ENCODE results near the gene ERBB2. TPM values are rescaled to one million over a fixed set of nuclear protein-coding genes. Genes with fewer than 3 reads are reported as not detected.
"Not testable (repeated sequence)": the region's sequence is repeated elsewhere in the genome, so short reads cannot be mapped to it uniquely, and the experiment has no call there.

Gene ERBB2
- total RNA-seq, 2 experiments from 2014 or later, result 2.4 to 4.6 TPM

DNA sequence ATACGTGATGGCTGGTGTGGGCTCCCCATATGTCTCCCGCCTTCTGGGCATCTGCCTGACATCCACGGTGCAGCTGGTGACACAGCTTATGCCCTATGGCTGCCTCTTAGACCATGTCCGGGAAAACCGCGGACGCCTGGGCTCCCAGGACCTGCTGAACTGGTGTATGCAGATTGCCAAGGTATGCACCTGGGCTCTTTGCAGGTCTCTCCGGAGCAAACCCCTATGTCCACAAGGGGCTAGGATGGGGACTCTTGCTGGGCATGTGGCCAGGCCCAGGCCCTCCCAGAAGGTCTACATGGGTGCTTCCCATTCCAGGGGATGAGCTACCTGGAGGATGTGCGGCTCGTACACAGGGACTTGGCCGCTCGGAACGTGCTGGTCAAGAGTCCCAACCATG, 24.9 kb downstream of the ERBB2 start:
- TF ChIP-seq, protein P1, sequence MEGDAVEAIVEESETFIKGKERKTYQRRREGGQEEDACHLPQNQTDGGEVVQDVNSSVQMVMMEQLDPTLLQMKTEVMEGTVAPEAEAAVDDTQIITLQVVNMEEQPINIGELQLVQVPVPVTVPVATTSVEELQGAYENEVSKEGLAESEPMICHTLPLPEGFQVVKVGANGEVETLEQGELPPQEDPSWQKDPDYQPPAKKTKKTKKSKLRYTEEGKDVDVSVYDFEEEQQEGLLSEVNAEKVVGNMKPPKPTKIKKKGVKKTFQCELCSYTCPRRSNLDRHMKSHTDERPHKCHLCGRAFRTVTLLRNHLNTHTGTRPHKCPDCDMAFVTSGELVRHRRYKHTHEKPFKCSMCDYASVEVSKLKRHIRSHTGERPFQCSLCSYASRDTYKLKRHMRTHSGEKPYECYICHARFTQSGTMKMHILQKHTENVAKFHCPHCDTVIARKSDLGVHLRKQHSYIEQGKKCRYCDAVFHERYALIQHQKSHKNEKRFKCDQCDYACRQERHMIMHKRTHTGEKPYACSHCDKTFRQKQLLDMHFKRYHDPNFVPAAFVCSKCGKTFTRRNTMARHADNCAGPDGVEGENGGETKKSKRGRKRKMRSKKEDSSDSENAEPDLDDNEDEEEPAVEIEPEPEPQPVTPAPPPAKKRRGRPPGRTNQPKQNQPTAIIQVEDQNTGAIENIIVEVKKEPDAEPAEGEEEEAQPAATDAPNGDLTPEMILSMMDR (IDR thresholded peaks at IDR 0.05), result no peak

DNA sequence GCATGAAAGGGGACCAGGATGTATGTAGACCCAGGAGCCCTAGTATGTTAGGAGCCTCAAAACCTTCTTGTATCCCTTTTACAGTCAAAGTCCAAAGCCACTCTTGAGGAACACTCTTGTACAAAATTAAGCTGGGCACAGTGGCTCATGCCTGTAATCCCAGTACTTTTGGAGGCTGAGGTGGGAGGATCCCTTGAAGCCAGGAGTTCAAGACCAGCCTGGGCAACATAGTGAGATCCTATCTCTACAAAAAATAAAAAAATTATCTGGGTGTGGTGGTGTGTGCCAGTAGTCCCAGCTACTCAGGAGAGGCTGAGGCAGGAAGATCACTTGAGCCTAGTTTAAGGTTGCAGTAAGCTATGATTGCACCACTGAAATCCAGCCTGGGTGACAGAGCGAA, 26.1 kb downstream of the ERBB2 start:
- ATAC-seq (ENCODE audit: poor library complexity); H3K4me3 Mint-ChIP-seq; H3K27ac Mint-ChIP-seq: not testable (repeated sequence)

More for the DNA sequence above, 24.9 kb downstream of the ERBB2 start:
- POLR2A ChIA-PET, result interaction anchor here (0.8 kb wide), 1 partner anchor 37 kb away, joined by 3 read pairs; the partner anchor contains the start of gene PGAP3
- Mint-ChIP-seq H3K27ac (no peak overlapping the region), H3K36me3 (ENCODE audit: low read depth) (peaks cover 30% of the 10 kb centered on the region), H3K27me3 (no peaks in the 10 kb centered on the region), H3K4me1 (ENCODE audit: low read depth) (peaks cover 13% of the 10 kb centered on the region), H3K4me3 (no peak overlapping the region), H3K9me3 (no peaks in the 10 kb centered on the region)
- Histone ChIP-seq H3K27ac (ENCODE audit: low read depth in 1 of 2, low read length in 2 of 2) (no peak overlapping the region), H3K9me3 (ENCODE audit: control insufficient read depth in 1 of 2, insufficient read depth in 1 of 2, low read length in 2 of 2) (no peaks in the 10 kb centered on the region), H3K36me3 (ENCODE audit: insufficient read depth, low read length) (peaks cover 30% of the 10 kb centered on the region), H3K4me3 (ENCODE audit: low read length) (no peak overlapping the region), H3K27me3 (ENCODE audit: control insufficient read depth in 1 of 2, insufficient read depth in 2 of 2, low read length in 2 of 2) (no peaks in the 10 kb centered on the region), H3K4me1 (ENCODE audit: insufficient read depth, low read length) (peaks cover 9% of the 10 kb centered on the region)
- ATAC-seq (ENCODE audit: poor library complexity), result no peak
- CTCF ChIA-PET, result no interaction called here
- DNase-seq, result no peak
- intact Hi-C loops (cut with DNase I, micrococcal nuclease), result loop anchor here in 1 of 2 experiments (5.0 kb wide), 1 partner anchor 87 kb away; the partner anchor contains the start of gene STARD3

DNA sequence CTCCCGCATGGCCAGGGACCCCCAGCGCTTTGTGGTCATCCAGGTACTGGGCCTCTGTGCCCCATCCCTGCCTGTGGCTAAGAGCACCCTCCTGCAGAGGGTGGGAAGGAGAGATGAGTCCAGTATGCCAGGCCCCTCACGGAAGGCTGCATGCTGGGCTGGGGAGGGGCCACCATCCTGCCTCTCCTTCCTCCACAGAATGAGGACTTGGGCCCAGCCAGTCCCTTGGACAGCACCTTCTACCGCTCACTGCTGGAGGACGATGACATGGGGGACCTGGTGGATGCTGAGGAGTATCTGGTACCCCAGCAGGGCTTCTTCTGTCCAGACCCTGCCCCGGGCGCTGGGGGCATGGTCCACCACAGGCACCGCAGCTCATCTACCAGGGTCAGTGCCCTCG, 26.8 kb downstream of the ERBB2 start:
- TF ChIP-seq, protein P1 (IDR thresholded peaks at IDR 0.05), result no peak
- peaks cover 17% of the 10 kb centered on the region for H3K4me1 Mint-ChIP-seq (ENCODE audit: low read depth)

More for the DNA sequence above, 26.1 kb downstream of the ERBB2 start:
- peaks cover 17% of the 10 kb centered on the region for H3K4me1 Mint-ChIP-seq (ENCODE audit: low read depth)
- CTCF ChIA-PET; H3K27me3 Mint-ChIP-seq; DNase-seq; H3K4me3 ChIP-seq (ENCODE audit: low read length); H3K9me3 Mint-ChIP-seq; POLR2A ChIA-PET; H3K27ac ChIP-seq (ENCODE audit: low read depth in 1 of 2, low read length in 2 of 2); H3K27me3 ChIP-seq (ENCODE audit: control insufficient read depth in 1 of 2, insufficient read depth in 2 of 2, low read length in 2 of 2); H3K9me3 ChIP-seq (ENCODE audit: control insufficient read depth in 1 of 2, insufficient read depth in 1 of 2, low read length in 2 of 2): not testable (repeated sequence)
- H3K36me3 ChIP-seq (ENCODE audit: insufficient read depth, low read length), result peaks cover 30% of the 10 kb centered on the region
- intact Hi-C loops (cut with DNase I, micrococcal nuclease), result loop anchor here in 1 of 2 experiments (5.0 kb wide), 1 partner anchor 89 kb away; the partner anchor contains the start of gene STARD3
- H3K36me3 Mint-ChIP-seq (ENCODE audit: low read depth), result peaks cover 32% of the 10 kb centered on the region
- peaks cover 19% of the 10 kb centered on the region for H3K4me1 ChIP-seq (ENCODE audit: insufficient read depth, low read length)

DNA sequence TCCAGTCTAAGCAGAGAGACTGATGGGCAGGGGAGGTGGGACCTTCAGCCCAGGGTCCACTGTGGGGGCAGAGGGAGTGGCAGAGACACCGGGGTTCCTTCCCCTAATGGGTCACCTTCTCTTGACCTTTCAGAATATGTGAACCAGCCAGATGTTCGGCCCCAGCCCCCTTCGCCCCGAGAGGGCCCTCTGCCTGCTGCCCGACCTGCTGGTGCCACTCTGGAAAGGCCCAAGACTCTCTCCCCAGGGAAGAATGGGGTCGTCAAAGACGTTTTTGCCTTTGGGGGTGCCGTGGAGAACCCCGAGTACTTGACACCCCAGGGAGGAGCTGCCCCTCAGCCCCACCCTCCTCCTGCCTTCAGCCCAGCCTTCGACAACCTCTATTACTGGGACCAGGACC, 27.7 kb downstream of the ERBB2 start:
- H3K27me3 Mint-ChIP-seq, result no peaks in the 10 kb centered on the region
- peaks cover 23% of the 10 kb centered on the region for H3K4me1 ChIP-seq (ENCODE audit: insufficient read depth, low read length)
- H3K27ac Mint-ChIP-seq, result no peak overlapping the region
- H3K27me3 ChIP-seq (ENCODE audit: control insufficient read depth in 1 of 2, insufficient read depth in 2 of 2, low read length in 2 of 2), result no peaks in the 10 kb centered on the region
- intact Hi-C loops (cut with DNase I, micrococcal nuclease), result loop anchor here in 1 of 2 experiments (5.0 kb wide), 1 partner anchor 90 kb away; the partner anchor contains the start of gene STARD3
- no peak for ATAC-seq (ENCODE audit: poor library complexity)
- TF ChIP-seq, protein P1 (IDR thresholded peaks at IDR 0.05), result no peak
- H3K4me3 ChIP-seq (ENCODE audit: low read length), result no peak overlapping the region
- H3K4me3 Mint-ChIP-seq, result no peak overlapping the region
- H3K9me3 Mint-ChIP-seq, result no peaks in the 10 kb centered on the region
- no peak overlapping the region for H3K27ac ChIP-seq (ENCODE audit: low read depth in 1 of 2, low read length in 2 of 2)
- H3K4me1 Mint-ChIP-seq (ENCODE audit: low read depth), result peaks cover 17% of the 10 kb centered on the region
- no peaks in the 10 kb centered on the region for H3K9me3 ChIP-seq (ENCODE audit: control insufficient read depth in 1 of 2, insufficient read depth in 1 of 2, low read length in 2 of 2)
- H3K36me3 Mint-ChIP-seq (ENCODE audit: low read depth), result peaks cover 32% of the 10 kb centered on the region
- peaks cover 30% of the 10 kb centered on the region for H3K36me3 ChIP-seq (ENCODE audit: insufficient read depth, low read length)
- DNase-seq, result no peak
- CTCF ChIA-PET, result no interaction called here
- POLR2A ChIA-PET, result no interaction called here

More for the DNA sequence above, 26.8 kb downstream of the ERBB2 start:
- intact Hi-C loops (cut with DNase I, micrococcal nuclease), result loop anchor here in 1 of 2 experiments (5.0 kb wide), 1 partner anchor 89 kb away; the partner anchor contains the start of gene STARD3
- no peaks in the 10 kb centered on the region for H3K27me3 Mint-ChIP-seq
- H3K27ac Mint-ChIP-seq, result no peak overlapping the region
- H3K36me3 Mint-ChIP-seq (ENCODE audit: low read depth), result peaks cover 32% of the 10 kb centered on the region
- H3K27me3 ChIP-seq (ENCODE audit: control insufficient read depth in 1 of 2, insufficient read depth in 2 of 2, low read length in 2 of 2), result no peaks in the 10 kb centered on the region
- no peak for ATAC-seq (ENCODE audit: poor library complexity)
- no peak overlapping the region for H3K27ac ChIP-seq (ENCODE audit: low read depth in 1 of 2, low read length in 2 of 2)
- H3K4me3 Mint-ChIP-seq, result no peak overlapping the region
- H3K9me3 Mint-ChIP-seq, result no peaks in the 10 kb centered on the region
- no peak overlapping the region for H3K4me3 ChIP-seq (ENCODE audit: low read length)
- peaks cover 23% of the 10 kb centered on the region for H3K4me1 ChIP-seq (ENCODE audit: insufficient read depth, low read length)
- no peaks in the 10 kb centered on the region for H3K9me3 ChIP-seq (ENCODE audit: control insufficient read depth in 1 of 2, insufficient read depth in 1 of 2, low read length in 2 of 2)
- POLR2A ChIA-PET, result no interaction called here
- H3K36me3 ChIP-seq (ENCODE audit: insufficient read depth, low read length), result peaks cover 30% of the 10 kb centered on the region
- CTCF ChIA-PET, result no interaction called here
- no peak for DNase-seq

Data from CD4-positive, alpha-beta T cell (primary cell).